ENCODE measurements around the gene PGAP3.

- no peak for TF ChIP-seq POU6F1 (CRISPR knock-in tag; IDR thresholded peaks at IDR 0.05; ENCODE audit: borderline replicate concordance, low read depth)
- no peak for TF ChIP-seq CREB5 (CRISPR knock-in tag; IDR thresholded peaks at IDR 0.05; ENCODE audit: low read depth)
Observed at GRCh38 chr17:39716073-39716818, 28.4 kb upstream of the PGAP3 start.

All from SK-N-SH treated with all-trans-retinoic acid at 6 μM for 48 hours (cell line).